WTC11 (cell line): ENCODE data around the gene NLRP4.

Source experiments
- ESRRA ChIP-seq: sonication (generic); formaldehyde crosslinking; IDR thresholded peaks from 2 replicates; pipeline ENCODE4 v1.8.1; 2022; ENCODE audit warnings: mild to moderate bottlenecking, missing genetic modification reagents, borderline replicate concordance
- ETV6 ChIP-seq: sonication (generic); formaldehyde crosslinking; IDR thresholded peaks from 2 replicates; pipeline ENCODE4 v1.8.1; 2022; ENCODE audit warnings: mild to moderate bottlenecking, missing genetic modification reagents
- NFYB ChIP-seq: sonication (generic); formaldehyde crosslinking; conservative IDR thresholded peaks from 2 replicates; pipeline ENCODE4 v1.8.0; 2022; ENCODE audit warnings: low read depth, missing genetic modification reagents
- NR1H2 ChIP-seq: sonication (generic); formaldehyde crosslinking; IDR thresholded peaks from 2 replicates; pipeline ENCODE4 v1.9.0; 2021; ENCODE audit warnings: mild to moderate bottlenecking, moderate library complexity, missing genetic modification reagents
- SP1 ChIP-seq: sonication (generic); formaldehyde crosslinking; conservative IDR thresholded peaks from 2 replicates; pipeline ENCODE4 v1.8.1; 2022; ENCODE audit warnings: missing genetic modification reagents
- ZNF232 ChIP-seq: sonication (generic); formaldehyde crosslinking; IDR thresholded peaks from 2 replicates; pipeline ENCODE4 v1.8.0; 2022; ENCODE audit warnings: mild to moderate bottlenecking, missing genetic modification reagents
- TF ChIP-seq, protein P1 (sequence below): sonication (generic); formaldehyde crosslinking; IDR thresholded peaks from 2 replicates; pipeline ENCODE4 v1.8.0; 2023; ENCODE audit warnings: mild to moderate bottlenecking, missing genetic modification reagents
- TF ChIP-seq, protein P2 (sequence below): fragments of 200-600 bp; IDR thresholded peaks from 2 replicates; pipeline ENCODE4 v1.8.0; 2022; ENCODE audit warnings: antibody characterized with exemption
- TF ChIP-seq, protein P3 (sequence below): sonication (generic); formaldehyde crosslinking; IDR thresholded peaks from 2 replicates; pipeline ENCODE4 v1.8.0; 2022; ENCODE audit warnings: mild to moderate bottlenecking, missing genetic modification reagents

DNA sequence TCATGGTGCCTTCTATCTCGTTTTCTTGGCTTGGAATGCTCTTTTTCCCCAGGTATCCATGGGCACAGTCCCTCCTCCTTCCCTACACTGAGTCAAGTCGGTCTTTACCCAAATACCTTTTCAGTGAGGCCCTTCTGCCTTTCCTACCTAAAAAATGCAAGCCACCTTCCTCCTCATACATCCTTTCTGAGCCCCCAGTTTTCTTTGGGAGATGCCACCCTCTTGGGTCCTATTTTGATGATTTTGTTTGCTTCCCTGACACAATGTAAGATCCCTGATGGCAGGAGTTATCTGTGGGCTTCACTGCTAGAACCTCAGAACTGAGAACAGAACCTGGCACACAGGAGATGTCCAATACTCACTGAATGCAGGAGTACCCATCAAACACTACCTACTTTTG is 73.5 kb downstream of the NLRP4 start:
- TF ChIP-seq ZNF232 (CRISPR knock-in tag) (no peak), NR1H2 (CRISPR knock-in tag) (no peak), ESRRA (CRISPR knock-in tag) (no peak), ETV6 (CRISPR knock-in tag) (no peak), NFYB (CRISPR knock-in tag) (no peak), SP1 (CRISPR knock-in tag) (no peak)
- TF ChIP-seq, protein P1, sequence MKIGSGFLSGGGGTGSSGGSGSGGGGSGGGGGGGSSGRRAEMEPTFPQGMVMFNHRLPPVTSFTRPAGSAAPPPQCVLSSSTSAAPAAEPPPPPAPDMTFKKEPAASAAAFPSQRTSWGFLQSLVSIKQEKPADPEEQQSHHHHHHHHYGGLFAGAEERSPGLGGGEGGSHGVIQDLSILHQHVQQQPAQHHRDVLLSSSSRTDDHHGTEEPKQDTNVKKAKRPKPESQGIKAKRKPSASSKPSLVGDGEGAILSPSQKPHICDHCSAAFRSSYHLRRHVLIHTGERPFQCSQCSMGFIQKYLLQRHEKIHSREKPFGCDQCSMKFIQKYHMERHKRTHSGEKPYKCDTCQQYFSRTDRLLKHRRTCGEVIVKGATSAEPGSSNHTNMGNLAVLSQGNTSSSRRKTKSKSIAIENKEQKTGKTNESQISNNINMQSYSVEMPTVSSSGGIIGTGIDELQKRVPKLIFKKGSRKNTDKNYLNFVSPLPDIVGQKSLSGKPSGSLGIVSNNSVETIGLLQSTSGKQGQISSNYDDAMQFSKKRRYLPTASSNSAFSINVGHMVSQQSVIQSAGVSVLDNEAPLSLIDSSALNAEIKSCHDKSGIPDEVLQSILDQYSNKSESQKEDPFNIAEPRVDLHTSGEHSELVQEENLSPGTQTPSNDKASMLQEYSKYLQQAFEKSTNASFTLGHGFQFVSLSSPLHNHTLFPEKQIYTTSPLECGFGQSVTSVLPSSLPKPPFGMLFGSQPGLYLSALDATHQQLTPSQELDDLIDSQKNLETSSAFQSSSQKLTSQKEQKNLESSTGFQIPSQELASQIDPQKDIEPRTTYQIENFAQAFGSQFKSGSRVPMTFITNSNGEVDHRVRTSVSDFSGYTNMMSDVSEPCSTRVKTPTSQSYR (CRISPR knock-in tag): no peak
- TF ChIP-seq, protein P2, sequence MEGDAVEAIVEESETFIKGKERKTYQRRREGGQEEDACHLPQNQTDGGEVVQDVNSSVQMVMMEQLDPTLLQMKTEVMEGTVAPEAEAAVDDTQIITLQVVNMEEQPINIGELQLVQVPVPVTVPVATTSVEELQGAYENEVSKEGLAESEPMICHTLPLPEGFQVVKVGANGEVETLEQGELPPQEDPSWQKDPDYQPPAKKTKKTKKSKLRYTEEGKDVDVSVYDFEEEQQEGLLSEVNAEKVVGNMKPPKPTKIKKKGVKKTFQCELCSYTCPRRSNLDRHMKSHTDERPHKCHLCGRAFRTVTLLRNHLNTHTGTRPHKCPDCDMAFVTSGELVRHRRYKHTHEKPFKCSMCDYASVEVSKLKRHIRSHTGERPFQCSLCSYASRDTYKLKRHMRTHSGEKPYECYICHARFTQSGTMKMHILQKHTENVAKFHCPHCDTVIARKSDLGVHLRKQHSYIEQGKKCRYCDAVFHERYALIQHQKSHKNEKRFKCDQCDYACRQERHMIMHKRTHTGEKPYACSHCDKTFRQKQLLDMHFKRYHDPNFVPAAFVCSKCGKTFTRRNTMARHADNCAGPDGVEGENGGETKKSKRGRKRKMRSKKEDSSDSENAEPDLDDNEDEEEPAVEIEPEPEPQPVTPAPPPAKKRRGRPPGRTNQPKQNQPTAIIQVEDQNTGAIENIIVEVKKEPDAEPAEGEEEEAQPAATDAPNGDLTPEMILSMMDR: no peak
- TF ChIP-seq, protein P3, sequence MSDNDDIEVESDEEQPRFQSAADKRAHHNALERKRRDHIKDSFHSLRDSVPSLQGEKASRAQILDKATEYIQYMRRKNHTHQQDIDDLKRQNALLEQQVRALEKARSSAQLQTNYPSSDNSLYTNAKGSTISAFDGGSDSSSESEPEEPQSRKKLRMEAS (CRISPR knock-in tag): no peak
